Esophagus squamous epithelium (tissue), 5 donors: ENCODE results near the gene FITM1. TPM values are rescaled to one million over a fixed set of nuclear protein-coding genes. Genes with fewer than 3 reads are reported as not detected.

Experiments used
- DNase-seq: peaks from one replicate; lab custom pipeline; 2025; lab: John Stamatoyannopoulos, UW
- H3K27ac ChIP-seq, 4 donors: fragments of 200-600 bp; sonication (generic); one replicate each; pipeline ENCODE4 v1.5.1; 2016 to 2019; ENCODE audit warnings: mild to moderate bottlenecking in 1 of 4
- H3K27me3 ChIP-seq, 4 donors: fragments of 200-600 bp; sonication (generic); 1 replicate in 3 of 4; 2 replicates in 1 of 4; pipeline versions ENCODE4 v1.5.1 to v1.6.0; 2017 to 2021; ENCODE audit warnings: antibody characterized with exemption in 1 of 4
- H3K36me3 ChIP-seq, 3 donors: fragments of 200-600 bp; sonication (generic); one replicate each; pipeline ENCODE4 v1.5.1; 2016 to 2019
- H3K4me1 ChIP-seq, 3 donors: fragments of 200-600 bp; sonication (generic); one replicate each; pipeline ENCODE4 v1.5.1; 2017 to 2019
- H3K4me3 ChIP-seq, 4 donors: fragments of 200-600 bp; sonication (generic); 1 replicate in 3 of 4; 2 replicates in 1 of 4; pipeline ENCODE4 v1.5.1; 2016 to 2019; ENCODE audit warnings: mild to moderate bottlenecking in 2 of 4, moderate library complexity in 1 of 4
- H3K9me3 ChIP-seq, 3 donors: fragments of 200-600 bp; sonication (generic); one replicate each; pipeline ENCODE4 v1.5.1; 2016 to 2019
- CTCF ChIP-seq, 6 experiments: fragments of 450-650 bp in 4 of 6; fragments of 200-600 bp in 2 of 6; sonication (generic) in 2 of 6; IDR thresholded peaks; one replicate each; pipeline ENCODE4 v1.5.1; 2016 to 2019; ENCODE audit warnings: antibody characterized with exemption in 6 of 6, mild to moderate bottlenecking in 4 of 6, moderate library complexity in 4 of 6
- POLR2A ChIP-seq, 4 donors: fragments of 450-650 bp; IDR thresholded peaks; one replicate each; pipeline ENCODE4 v1.6.1; 2017; ENCODE audit warnings: antibody characterized with exemption in 4 of 4, mild to moderate bottlenecking in 4 of 4, moderate library complexity in 3 of 4
- WGBS, 2 donors: methylation state at CpG; one replicate each; pipeline ENCODE4 v1.1.5; 2018; 5-methylcytosine and 5-hydroxymethylcytosine counted together
- intact Hi-C: fragments of 100-400 bp; cut with DNase I; formaldehyde crosslinking; loops from one replicate; pipeline ENCODE4 v1.15.0; 2022
- total RNA-seq, 4 donors: library from RNA; depleted of rRNA; stranded (reverse); fragments of >200 nt; gene quantifications; one replicate each; pipeline ENCODE4 v1.1.0, GENCODE V29; 2016
- donor health status: DM: yes; HTN: yes; CAD: no.

FITM1 gene
- total RNA-seq, 4 donors from 2014 or later: 0.42 to 3.7 (median 0.95) TPM; not detected in 1

GRCh38 chr14:24098229-24098926 lies 32.1 kb upstream of the FITM1 start:
- peaks cover 0 to 53% (median 6%) of the 10 kb centered on the region in 3 donors for H3K36me3 ChIP-seq
- no peaks in the 10 kb centered on the region for H3K9me3 ChIP-seq
- DNase-seq: no peak
- no peaks in the 10 kb centered on the region for H3K27me3 ChIP-seq
- peaks cover 15 to 20% (median 19%) of the 10 kb centered on the region in 3 donors for H3K4me1 ChIP-seq
- no peak overlapping the region for H3K4me3 ChIP-seq
- WGBS, 2 donors: 74 to 93% methylated on average over 4 to 8 of the region's 16 CpGs
- intact Hi-C loops: no loop called here
- no peak overlapping the region for H3K27ac ChIP-seq
- no peak for TF ChIP-seq CTCF (IDR thresholded peaks at IDR 0.05)
- no peak for TF ChIP-seq POLR2A (IDR thresholded peaks at IDR 0.05)

GRCh38 chr14:24098927-24099813 lies 31.3 kb upstream of the FITM1 start:
- 82 to 89% methylated on average over 5 of the region's 17 CpGs for WGBS, 2 donors
- Histone ChIP-seq H3K9me3 (no peaks in the 10 kb centered on the region), H3K27ac (no peak overlapping the region), H3K36me3 (peaks cover 0 to 60% (median 6%) of the 10 kb centered on the region in 3 donors), H3K4me1 (peaks cover 11 to 14% (median 12%) of the 10 kb centered on the region in 3 donors), H3K4me3 (no peak overlapping the region), H3K27me3 (no peaks in the 10 kb centered on the region)
- intact Hi-C loops: no loop called here
- DNase-seq: no peak
- no peak for TF ChIP-seq POLR2A (IDR thresholded peaks at IDR 0.05)
- TF ChIP-seq CTCF (IDR thresholded peaks at IDR 0.05): no peak

GRCh38 chr14:24100197-24100981 lies 30.1 kb upstream of the FITM1 start:
- Histone ChIP-seq H3K9me3 (no peaks in the 10 kb centered on the region), H3K27me3 (no peaks in the 10 kb centered on the region), H3K4me3 (no peak overlapping the region), H3K36me3 (peaks cover 0 to 66% (median 6%) of the 10 kb centered on the region in 3 donors), H3K27ac (no peak overlapping the region), H3K4me1 (peaks cover 4 to 5% (median 4%) of the 10 kb centered on the region in 3 donors)
- intact Hi-C loops: loop anchor here (5.0 kb wide), 1 partner anchor 43 kb away; no protein-coding TSS in a partner anchor
- WGBS, 2 donors: 67 to 92% methylated on average over 3 to 4 of the region's 4 CpGs
- TF ChIP-seq CTCF (IDR thresholded peaks at IDR 0.05) (no peak), POLR2A (IDR thresholded peaks at IDR 0.05) (no peak)
- no peak for DNase-seq

- DNase-seq: no peak
- intact Hi-C loops: loop anchor here (5.0 kb wide), 1 partner anchor 44 kb away; no protein-coding TSS in a partner anchor
- no peak overlapping the region for H3K4me3 ChIP-seq
- H3K27me3 ChIP-seq: no peaks in the 10 kb centered on the region
- H3K27ac ChIP-seq: no peak overlapping the region
- H3K9me3 ChIP-seq: no peaks in the 10 kb centered on the region
- no CpG with 5 or more reads among the region's 3 CpGs for WGBS, 2 donors
- TF ChIP-seq POLR2A (IDR thresholded peaks at IDR 0.05) (no peak), CTCF (IDR thresholded peaks at IDR 0.05) (no peak)
- peaks cover 0 to 66% (median 6%) of the 10 kb centered on the region in 3 donors for H3K36me3 ChIP-seq
- H3K4me1 ChIP-seq: no peaks in the 10 kb centered on the region
Measured at GRCh38 chr14:24100982-24101494, 29.4 kb upstream of the FITM1 start.
